HepG2 (cell line): Measurements from ENCODE around the gene PPP2R2D. TPM values are rescaled to one million over a fixed set of nuclear protein-coding genes. Genes with fewer than 3 reads are reported as not detected.

Source experiments
- ATAC-seq: fragments of 200-7000 bp; cut with Tn5 transposase; 3 replicates; pipeline ENCODE4 v1.9.1; 2020; ENCODE audit warnings: mild to moderate bottlenecking, moderate library complexity
- BruUV-seq: library from RNA; stranded (reverse); fragments of 400-500 nt; replicated peaks from 2 replicates; lab custom pipeline; 2021; lab: Mats Ljungman, UMichigan
- CTCF ChIA-PET: fragments of 300-600 bp; formaldehyde crosslinking; extraction: SDS; loops from one replicate; lab custom pipeline; 2021; ENCODE audit warnings: low total read pairs, inconsistent platforms, low intra/inter-chr PET ratio; lab: Yijun Ruan, JAX
- POLR2A ChIA-PET: fragments of 350-600 bp; sonication (Branson Sonifier 250); formaldehyde crosslinking; loops from one replicate; lab custom pipeline; 2020; ENCODE audit warnings: antibody characterized with exemption, inconsistent platforms; lab: Yijun Ruan, JAX
- DNase-seq: peaks from one replicate; pipeline ENCODE4 v3.0.0-alpha.2; 2015; ENCODE audit warnings: low spot score
- FAIRE-seq: peaks from 3 replicates; lab custom pipeline; 2011; peaks lifted over from hg19 to GRCh38; lab: Jason Lieb, UNC
- H2AFZ ChIP-seq: one replicate; pipeline ENCODE4 v1.6.1; 2011; ENCODE audit warnings: low read length, inconsistent platforms
- H3K27ac ChIP-seq: fragments of 300-600 bp; 3 replicates; pipeline ENCODE4 v1.8.0; 2011; ENCODE audit warnings: mixed run types, mild to moderate bottlenecking, mixed read lengths, low read length, inconsistent platforms; ENCODE audit not compliant: insufficient read depth; ENCODE audit errors: extremely low read length
- H3K27me3 ChIP-seq, 2 experiments: fragments of 200-600 bp in 1 of 2; 2 replicates in 1 of 2; 3 replicates in 1 of 2; pipeline versions ENCODE4 v1.6.0 to v1.8.0; 2011; ENCODE audit warnings: low read length in 2 of 2, mild to moderate bottlenecking in 2 of 2, moderate library complexity in 2 of 2, inconsistent platforms in 1 of 2; ENCODE audit not compliant: insufficient read depth in 2 of 2, control insufficient read depth in 1 of 2
- H3K36me3 ChIP-seq, 2 experiments: fragments of 200-600 bp in 1 of 2; replicated peaks in 1 of 2; 2 replicates in 1 of 2; 3 replicates in 1 of 2; pipeline versions ENCODE4 v1.5.1 to v1.8.0; 2011; ENCODE audit warnings: low read length in 2 of 2, inconsistent platforms in 1 of 2; ENCODE audit not compliant: insufficient read depth in 2 of 2, control insufficient read depth in 1 of 2
- H3K4me1 ChIP-seq: 2 replicates; pipeline ENCODE4 v1.5.1; 2012; ENCODE audit warnings: low read length, inconsistent platforms; ENCODE audit not compliant: insufficient read depth
- H3K4me2 ChIP-seq: 2 replicates; pipeline ENCODE4 v1.6.0; 2011; ENCODE audit warnings: low read depth, low read length, inconsistent platforms
- H3K4me3 ChIP-seq, 3 experiments: fragments of 200-600 bp in 1 of 3; sonication (generic), shearing (Covaris generic) in 1 of 3; replicated peaks in 1 of 3; 2 replicates each; pipeline ENCODE4 v1.5.1; 2011 to 2016; ENCODE audit warnings: low read length in 3 of 3, inconsistent platforms in 2 of 3, low read depth in 2 of 3, mild to moderate bottlenecking in 2 of 3, control low read depth in 1 of 3, mixed read lengths in 1 of 3; ENCODE audit not compliant: insufficient read depth in 1 of 3
- H3K79me2 ChIP-seq: one replicate; pipeline ENCODE4 v1.6.1; 2011; ENCODE audit warnings: low read length, inconsistent platforms; ENCODE audit not compliant: insufficient read depth
- H3K9ac ChIP-seq: 2 replicates; pipeline ENCODE4 v1.6.0; 2011; ENCODE audit warnings: mild to moderate bottlenecking, low read depth, low read length, inconsistent platforms; ENCODE audit not compliant: insufficient read depth
- H3K9me3 ChIP-seq: 2 replicates; pipeline ENCODE4 v1.5.1; 2012; ENCODE audit warnings: mild to moderate bottlenecking, low read length
- H4K20me1 ChIP-seq: 2 replicates; pipeline ENCODE4 v1.6.0; 2011; ENCODE audit warnings: inconsistent platforms, mild to moderate bottlenecking, low read length, moderate library complexity; ENCODE audit not compliant: insufficient read depth
- DPF2 ChIP-seq: sonication (generic); formaldehyde crosslinking; IDR thresholded peaks from 2 replicates; pipeline ENCODE4 v1.4.0; 2020; ENCODE audit warnings: mild to moderate bottlenecking, low read depth, missing genetic modification reagents, borderline replicate concordance
- FLYWCH1 ChIP-seq: sonication (generic); formaldehyde crosslinking; IDR thresholded peaks from 2 replicates; pipeline ENCODE4 v1.8.1; 2023; ENCODE audit warnings: mild to moderate bottlenecking, missing genetic modification reagents
- FOXK1 ChIP-seq: sonication (generic); formaldehyde crosslinking; IDR thresholded peaks from 2 replicates; pipeline ENCODE4 v1.4.0; 2020; ENCODE audit warnings: low read depth, missing genetic modification reagents, borderline replicate concordance
- IRF1 ChIP-seq: sonication (generic); formaldehyde crosslinking; IDR thresholded peaks from 2 replicates; pipeline ENCODE4 v1.4.0; 2020; ENCODE audit warnings: low read depth, mild to moderate bottlenecking, missing genetic modification reagents
- MYPOP ChIP-seq: sonication (generic); formaldehyde crosslinking; IDR thresholded peaks from 2 replicates; pipeline ENCODE4 v1.8.1; 2023; ENCODE audit warnings: mild to moderate bottlenecking, moderate library complexity, missing genetic modification reagents
- NFYC ChIP-seq: IDR thresholded peaks from 2 replicates; pipeline ENCODE4 v1.6.1; 2016; ENCODE audit warnings: missing genetic modification reagents, missing compliant biosample characterization
- PITX1 ChIP-seq: sonication (generic); formaldehyde crosslinking; IDR thresholded peaks from 2 replicates; pipeline ENCODE4 v1.5.1; 2020; ENCODE audit warnings: mild to moderate bottlenecking, missing genetic modification reagents
- PREB ChIP-seq: sonication (generic); formaldehyde crosslinking; IDR thresholded peaks from 2 replicates; pipeline ENCODE4 v1.4.0; 2020; ENCODE audit warnings: missing genetic modification reagents
- RELA ChIP-seq: sonication (generic); formaldehyde crosslinking; IDR thresholded peaks from 2 replicates; pipeline ENCODE4 v1.4.0; 2020; ENCODE audit warnings: missing genetic modification reagents
- SATB2 ChIP-seq: sonication (generic); formaldehyde crosslinking; IDR thresholded peaks from 2 replicates; pipeline ENCODE4 v1.5.0; 2020; ENCODE audit warnings: missing genetic modification reagents
- ZMYM3 ChIP-seq: sonication (generic); formaldehyde crosslinking; IDR thresholded peaks from 2 replicates; pipeline ENCODE4 v1.5.1; 2020; ENCODE audit warnings: mild to moderate bottlenecking, missing genetic modification reagents
- ZZZ3 ChIP-seq: sonication (generic); formaldehyde crosslinking; IDR thresholded peaks from 2 replicates; pipeline ENCODE4 v1.4.0; 2020; ENCODE audit warnings: missing genetic modification reagents, mild to moderate bottlenecking, borderline replicate concordance
- WGBS: methylation state at CpG from one replicate; pipeline ENCODE4 v1.1.6; 2017; ENCODE audit warnings: low lambda C conversion rate; 5-methylcytosine and 5-hydroxymethylcytosine counted together
- in situ Hi-C: cut with HindIII; loops from 2 replicates; pipeline ENCODE4 v1.10.0; 2017; ENCODE audit warnings: low pct_unique_long_range_greater_than_20kb; ENCODE audit not compliant: extremely low pct_ligation_motif_present
- intact Hi-C: fragments of 100-400 bp; cut with micrococcal nuclease; formaldehyde crosslinking; loops from one replicate; pipeline ENCODE4 v1.10.0; 2022; ENCODE audit not compliant: unreplicated experiment
- polyA plus RNA-seq, 8 experiments: library from polyadenylated mRNA; depleted of rRNA in 3 of 8; stranded (reverse) in 7 of 8; unstranded in 1 of 8; fragments of >200 nt; fragmentation: Illumina TruSeq in 4 of 8; extraction: Trizol in 4 of 8; gene quantifications; 2 replicates each; pipeline versions ENCODE4 v1.2.1 to v1.2.3, GENCODE V29; 2011 to 2016; ENCODE audit warnings: low read depth in 4 of 8, missing spikeins in 1 of 8, mixed read lengths in 1 of 8; ENCODE audit not compliant: insufficient read depth in 1 of 8
- total RNA-seq, 5 experiments: library from RNA; depleted of rRNA; stranded (reverse); fragments of >200 nt; fragmentation: Illumina TruSeq; extraction: Trizol; gene quantifications; 2 replicates each; pipeline ENCODE4 v1.2.3, GENCODE V29; 2016; ENCODE audit warnings: low read depth in 1 of 5
- TF ChIP-seq, protein P1 (sequence below): sonication (generic); formaldehyde crosslinking; IDR thresholded peaks from 2 replicates; pipeline ENCODE4 v1.4.0; 2020; ENCODE audit warnings: missing genetic modification reagents, low read depth, mild to moderate bottlenecking, borderline replicate concordance
- TF ChIP-seq, protein P2 (sequence below): sonication (generic); formaldehyde crosslinking; IDR thresholded peaks from 2 replicates; pipeline ENCODE4 v1.8.1; 2023; ENCODE audit warnings: mild to moderate bottlenecking, missing genetic modification reagents, borderline replicate concordance
- TF ChIP-seq, protein P3 (sequence below): sonication (generic); formaldehyde crosslinking; conservative IDR thresholded peaks from 2 replicates; pipeline ENCODE4 v1.4.0; 2020; ENCODE audit warnings: missing genetic modification reagents

PPP2R2D gene
- total and polyA plus RNA-seq, 2 of the 13 experiments (the other 11 are each of a cell fraction or from before 2014, with no cell fraction given) = 32.7 to 33.2 TPM

DNA sequence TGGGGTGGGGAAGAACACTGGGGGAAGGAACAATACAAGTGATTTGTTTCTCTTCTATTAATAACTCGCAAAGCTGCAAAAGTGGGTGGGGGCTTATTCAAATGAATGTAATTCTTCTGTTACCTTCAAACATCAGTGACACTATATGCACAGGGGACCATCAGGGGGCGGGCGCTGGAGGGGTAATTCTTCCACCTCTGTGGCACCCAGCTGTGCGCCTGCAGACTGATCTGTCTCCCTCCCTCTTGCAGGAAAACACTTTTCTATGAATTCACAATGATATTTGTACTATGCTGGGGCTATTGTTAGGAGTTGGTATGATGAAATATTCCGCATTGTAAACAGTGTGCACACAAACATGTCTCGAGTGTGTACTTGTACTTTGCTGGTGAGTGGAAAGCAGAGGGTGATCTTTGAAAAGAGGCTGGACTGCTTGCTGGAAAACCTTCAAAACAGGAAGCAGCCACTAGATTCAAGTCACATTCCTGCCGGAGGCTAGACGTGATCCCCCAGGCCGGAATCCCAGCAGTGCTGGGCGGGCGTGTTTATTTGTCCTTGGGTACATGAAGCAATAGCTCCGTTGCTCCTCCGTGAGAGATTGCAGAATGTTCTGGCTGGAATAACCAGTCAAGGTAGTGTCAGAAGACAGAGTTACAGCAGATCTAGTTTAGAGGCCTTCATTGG, 96.7 kb downstream of the PPP2R2D start (continued):
- no peak for TF ChIP-seq SATB2 (CRISPR knock-in tag)
- TF ChIP-seq, all 625 proteins: peak for 242

- no TSS peak for BruUV-seq
- 2% methylated on average over 15 of the region's 15 CpGs for WGBS
- peaks cover 89% of the 10 kb centered on the region for H3K4me1 ChIP-seq
- no peaks in the 10 kb centered on the region for H3K79me2 ChIP-seq
- no peak for FAIRE-seq
- POLR2A ChIA-PET = interaction anchor here (0.8 to 4.7 kb wide), 5 partner anchors 14 to 106 kb away, joined by 3 to 49 read pairs (median 3); partner anchors contain the start of gene BNIP3
- no peaks in the 10 kb centered on the region for H3K9me3 ChIP-seq
- H3K9ac ChIP-seq = peak overlapping the region; percentile 52
- in situ Hi-C loops = no loop called here
- 0 out of 5 replicates have a peak, but pooled peaks cover 0 to 2% of the 10 kb centered on the region in 2 experiments for H3K27me3 ChIP-seq
- CTCF ChIA-PET = no interaction called here
- peak overlapping the region; percentile 81 for H3K27ac ChIP-seq
- H4K20me1 ChIP-seq = no peaks in the 10 kb centered on the region
- peak overlapping the region; percentile 79 for H3K4me2 ChIP-seq
- intact Hi-C loops = no loop called here
- H2AFZ ChIP-seq = no peak overlapping the region
- DNase-seq = peak; percentile 47
- H3K36me3 ChIP-seq = no peaks in the 10 kb centered on the region
- peak; percentile 44 for ATAC-seq
- H3K4me3 ChIP-seq = peak overlapping the region; percentile 42 to 53 (median 47)
- TF ChIP-seq ZZZ3 (CRISPR knock-in tag) (no peak), RELA (CRISPR knock-in tag) (no peak), IRF1 (no peak), FLYWCH1 (CRISPR knock-in tag) (0 out of 2 replicates have a peak, but pooled peaks have one; percentile 41), NFYC (CRISPR knock-in tag) (no peak), DPF2 (CRISPR knock-in tag) (no peak), SATB2 (CRISPR knock-in tag) (no peak), ZMYM3 (0 out of 2 replicates have a peak, but pooled peaks have one; percentile 21), FOXK1 (peak; percentile 50; the same call in 1 of the 2 replicates), PITX1 (CRISPR knock-in tag) (0 out of 2 replicates have a peak, but pooled peaks have one; percentile 23), MYPOP (CRISPR knock-in tag) (no peak; the same call in 1 of the 2 replicates), PREB (no peak)
- TF ChIP-seq, protein P1, sequence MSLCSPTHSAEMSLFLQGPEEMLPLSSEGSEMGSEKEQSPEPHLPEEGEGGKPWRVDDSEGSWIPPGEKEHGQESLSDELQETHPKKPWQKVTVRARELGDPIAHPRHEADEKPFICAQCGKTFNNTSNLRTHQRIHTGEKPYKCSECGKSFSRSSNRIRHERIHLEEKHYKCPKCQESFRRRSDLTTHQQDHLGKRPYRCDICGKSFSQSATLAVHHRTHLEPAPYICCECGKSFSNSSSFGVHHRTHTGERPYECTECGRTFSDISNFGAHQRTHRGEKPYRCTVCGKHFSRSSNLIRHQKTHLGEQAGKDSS (CRISPR knock-in tag) = no peak; the same call in 1 of the 2 replicates
- TF ChIP-seq, protein P2, sequence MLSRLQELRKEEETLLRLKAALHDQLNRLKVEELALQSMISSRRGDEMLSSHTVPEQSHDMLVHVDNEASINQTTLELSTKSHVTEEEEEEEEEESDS = no peak
- TF ChIP-seq, protein P3, sequence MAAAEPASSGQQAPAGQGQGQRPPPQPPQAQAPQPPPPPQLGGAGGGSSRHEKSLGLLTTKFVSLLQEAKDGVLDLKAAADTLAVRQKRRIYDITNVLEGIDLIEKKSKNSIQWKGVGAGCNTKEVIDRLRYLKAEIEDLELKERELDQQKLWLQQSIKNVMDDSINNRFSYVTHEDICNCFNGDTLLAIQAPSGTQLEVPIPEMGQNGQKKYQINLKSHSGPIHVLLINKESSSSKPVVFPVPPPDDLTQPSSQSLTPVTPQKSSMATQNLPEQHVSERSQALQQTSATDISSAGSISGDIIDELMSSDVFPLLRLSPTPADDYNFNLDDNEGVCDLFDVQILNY (CRISPR knock-in tag) = no peak
Observed at GRCh38 chr10:131998050-131998844, 97.4 kb downstream of the PPP2R2D start.
